ENCODE data around the gene CAD. TPM values are rescaled to one million over a fixed set of nuclear protein-coding genes. Genes with fewer than 3 reads are reported as not detected.

Gene CAD
- total and polyA plus RNA-seq, 10 of the 15 experiments (the other 5 are each of a cell fraction or from before 2014, with no cell fraction given), result 7.6 to 119 (median 50.7) TPM

DNA sequence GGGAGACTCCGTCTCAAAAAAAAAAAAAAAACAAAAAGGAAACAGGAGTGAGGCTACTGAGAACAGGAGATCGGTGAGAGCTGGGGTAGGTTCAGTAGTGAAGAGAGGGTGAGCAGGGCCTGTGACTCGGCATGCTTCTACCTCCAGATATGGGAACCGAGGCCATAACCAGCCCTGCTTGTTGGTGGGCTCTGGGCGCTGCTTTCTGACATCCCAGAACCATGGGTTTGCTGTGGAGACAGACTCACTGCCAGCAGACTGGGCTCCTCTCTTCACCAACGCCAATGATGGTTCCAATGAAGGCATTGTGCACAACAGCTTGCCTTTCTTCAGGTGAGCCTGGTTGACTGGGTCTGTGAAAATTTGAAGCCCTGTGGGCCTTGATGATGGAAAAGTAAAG, 6.2 kb downstream of the CAD start:
- no TSS peak for BruUV-seq (replicated peaks)
- peaks cover 26 to 37% of the 10 kb centered on the region in 2 experiments; a peak in 3 of 4 replicates for H3K36me3 ChIP-seq (ENCODE audit: control insufficient read depth in 2 of 2, insufficient read depth in 2 of 2, low read length in 1 of 2)
- SMC1A ChIA-PET (ENCODE audit: uncharacterized antibody, unreplicated experiment), result no interaction called here
- no peaks in the 10 kb centered on the region for H3K9me3 ChIP-seq (replicated peaks; ENCODE audit: control insufficient read depth, insufficient read depth, low read length)
- WGBS (ENCODE audit: insufficient coverage, insufficient replicate concordance, low lambda C conversion rate, missing lambda C conversion rate), result 97% methylated on average over 5 of the region's 6 CpGs
- peaks cover 9% of the 10 kb centered on the region for H3K79me2 ChIP-seq (ENCODE audit: control insufficient read depth, insufficient read depth, low read length)
- intact Hi-C loops (cut with micrococcal nuclease; ENCODE audit: unreplicated experiment), result no loop called here
- H4K20me1 ChIP-seq (ENCODE audit: control insufficient read depth, insufficient read depth), result no peaks in the 10 kb centered on the region
- TF ChIP-seq, protein P1, sequence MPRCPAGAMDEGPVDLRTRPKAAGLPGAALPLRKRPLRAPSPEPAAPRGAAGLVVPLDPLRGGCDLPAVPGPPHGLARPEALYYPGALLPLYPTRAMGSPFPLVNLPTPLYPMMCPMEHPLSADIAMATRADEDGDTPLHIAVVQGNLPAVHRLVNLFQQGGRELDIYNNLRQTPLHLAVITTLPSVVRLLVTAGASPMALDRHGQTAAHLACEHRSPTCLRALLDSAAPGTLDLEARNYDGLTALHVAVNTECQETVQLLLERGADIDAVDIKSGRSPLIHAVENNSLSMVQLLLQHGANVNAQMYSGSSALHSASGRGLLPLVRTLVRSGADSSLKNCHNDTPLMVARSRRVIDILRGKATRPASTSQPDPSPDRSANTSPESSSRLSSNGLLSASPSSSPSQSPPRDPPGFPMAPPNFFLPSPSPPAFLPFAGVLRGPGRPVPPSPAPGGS (IDR thresholded peaks at IDR 0.05; ENCODE audit: borderline replicate concordance, insufficient read depth, low read depth, low read length, poor library complexity, severe bottlenecking), result no peak
- TF ChIP-seq, protein P2, sequence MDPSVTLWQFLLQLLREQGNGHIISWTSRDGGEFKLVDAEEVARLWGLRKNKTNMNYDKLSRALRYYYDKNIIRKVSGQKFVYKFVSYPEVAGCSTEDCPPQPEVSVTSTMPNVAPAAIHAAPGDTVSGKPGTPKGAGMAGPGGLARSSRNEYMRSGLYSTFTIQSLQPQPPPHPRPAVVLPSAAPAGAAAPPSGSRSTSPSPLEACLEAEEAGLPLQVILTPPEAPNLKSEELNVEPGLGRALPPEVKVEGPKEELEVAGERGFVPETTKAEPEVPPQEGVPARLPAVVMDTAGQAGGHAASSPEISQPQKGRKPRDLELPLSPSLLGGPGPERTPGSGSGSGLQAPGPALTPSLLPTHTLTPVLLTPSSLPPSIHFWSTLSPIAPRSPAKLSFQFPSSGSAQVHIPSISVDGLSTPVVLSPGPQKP (IDR thresholded peaks at IDR 0.05; ENCODE audit: low read depth, low read length), result no peak
- no peak for TF ChIP-seq ASH2L (IDR thresholded peaks at IDR 0.05; ENCODE audit: borderline replicate concordance, low read depth)
- no peak for TF ChIP-seq MXI1 (IDR thresholded peaks at IDR 0.05; ENCODE audit: low read depth, low read length)
- no peak for TF ChIP-seq SMC3 (IDR thresholded peaks at IDR 0.05; ENCODE audit: borderline replicate concordance, low read length)
- no peak for TF ChIP-seq CBX5 (IDR thresholded peaks at IDR 0.05; ENCODE audit: low read depth)
- TF ChIP-seq TCF3 (IDR thresholded peaks at IDR 0.05; ENCODE audit: borderline replicate concordance, insufficient read depth, low read depth, low read length), result no peak
- no peak for TF ChIP-seq HDAC6 (IDR thresholded peaks at IDR 0.05; ENCODE audit: unreplicated experiment)
- no peak for TF ChIP-seq ZNF384 (IDR thresholded peaks at IDR 0.05; ENCODE audit: borderline replicate concordance, low read depth, low read length)
- TF ChIP-seq RFX5 (IDR thresholded peaks at IDR 0.05; ENCODE audit: low read depth, low read length), result no peak
- no peak overlapping the region for H3K9ac ChIP-seq (ENCODE audit: control insufficient read depth, insufficient read depth, low read length)
- RAD21 ChIA-PET (ENCODE audit: unreplicated experiment), result no interaction called here
- no peak overlapping the region for H3K27ac ChIP-seq (ENCODE audit: control insufficient read depth, insufficient read depth)
- FAIRE-seq, result no peak
- H3K4me1 ChIP-seq (ENCODE audit: control insufficient read depth, insufficient read depth, low read length), result no peaks in the 10 kb centered on the region
- no peak overlapping the region for H3K4me2 ChIP-seq (ENCODE audit: control insufficient read depth, insufficient read depth)
- H3K27me3 ChIP-seq (replicated peaks in 1 of 2; ENCODE audit: control insufficient read depth in 2 of 2, insufficient read depth in 2 of 2, low read length in 1 of 2), result no peaks in the 10 kb centered on the region
- in situ Hi-C loops (cut with MboI), result no loop called here
- ATAC-seq, result no peak
- H2AFZ ChIP-seq (ENCODE audit: control insufficient read depth, low read depth, low read length), result no peak overlapping the region
- H3K4me3 ChIP-seq, result no peak overlapping the region
- CTCF ChIA-PET, result no interaction called here
- POLR2A ChIA-PET, result no interaction called here
- no peak for DNase-seq (ENCODE audit: low read depth, low spot score)

All from GM12878 (cell line).